OCI-LY7 (cell line): ENCODE results near the gene HES4. TPM values are rescaled to one million over a fixed set of nuclear protein-coding genes. Genes with fewer than 3 reads are reported as not detected.

Experiments used
- BruUV-seq: library from RNA; stranded (reverse); fragments of 400-500 nt; replicated peaks from 2 replicates; lab custom pipeline; 2021; lab: Mats Ljungman, UMichigan
- CTCF ChIA-PET: fragments of 300-600 bp; sonication (Branson Sonifier 250); formaldehyde crosslinking; loops from one replicate; lab custom pipeline; 2022; ENCODE audit warnings: antibody characterized with exemption; ENCODE audit not compliant: unreplicated experiment; lab: Charles Lee
- POLR2A ChIA-PET: fragments of 300-600 bp; sonication (Branson Sonifier 250); formaldehyde crosslinking; loops from one replicate; lab custom pipeline; 2022; ENCODE audit warnings: antibody characterized with exemption; lab: Charles Lee
- DNase-seq: peaks from one replicate; pipeline ENCODE4 v3.0.0-alpha.2; 2015; ENCODE audit warnings: low spot score
- H2AFZ ChIP-seq: fragments of 200-600 bp; sonication (generic), shearing (Covaris generic); 2 replicates; pipeline ENCODE4 v1.6.1; 2014; ENCODE audit warnings: mild to moderate bottlenecking, antibody characterized with exemption, low read length, moderate library complexity
- H3K27ac ChIP-seq: fragments of 200-600 bp; sonication (generic); 2 replicates; pipeline ENCODE4 v1.5.1; 2014; ENCODE audit warnings: mixed run types, low read depth, mild to moderate bottlenecking, moderate library complexity, low read length, inconsistent platforms; ENCODE audit not compliant: poor library complexity, severe bottlenecking
- H3K36me3 ChIP-seq: fragments of 200-600 bp; sonication (generic); 2 replicates; pipeline ENCODE4 v1.6.1; 2014; ENCODE audit warnings: mild to moderate bottlenecking, antibody characterized with exemption, low read length, moderate library complexity, mixed read lengths; ENCODE audit not compliant: insufficient read depth
- H3K4me1 ChIP-seq: fragments of 200-600 bp; sonication (generic); 2 replicates; pipeline ENCODE4 v1.5.1; 2014; ENCODE audit warnings: mild to moderate bottlenecking, low read length; ENCODE audit not compliant: insufficient read depth, poor library complexity, severe bottlenecking
- H3K4me2 ChIP-seq: fragments of 200-600 bp; sonication (generic); 2 replicates; pipeline ENCODE4 v1.6.1; 2014; ENCODE audit warnings: mild to moderate bottlenecking, low read length
- H3K4me3 ChIP-seq: fragments of 200-600 bp; sonication (generic); 2 replicates; pipeline ENCODE4 v1.5.1; 2014; ENCODE audit warnings: mild to moderate bottlenecking, low read depth, low read length; ENCODE audit not compliant: poor library complexity, severe bottlenecking
- H3K79me2 ChIP-seq: fragments of 200-600 bp; sonication (generic); 2 replicates; pipeline ENCODE4 v1.6.1; 2016; ENCODE audit warnings: low read depth, mild to moderate bottlenecking, low read length, moderate library complexity, mixed read lengths; ENCODE audit not compliant: insufficient read depth
- H3K9me2 ChIP-seq: fragments of 200-600 bp; sonication (generic); 2 replicates; pipeline ENCODE4 v1.6.1; 2016; ENCODE audit warnings: mild to moderate bottlenecking, low read length, mixed read lengths; ENCODE audit not compliant: insufficient read depth
- H3K9me3 ChIP-seq: fragments of 200-600 bp; sonication (generic); 2 replicates; pipeline ENCODE4 v1.6.1; 2014; ENCODE audit warnings: mild to moderate bottlenecking, mixed run types, low read length, mixed read lengths
- H4K20me1 ChIP-seq: fragments of 200-600 bp; sonication (generic); 2 replicates; pipeline ENCODE4 v1.6.1; 2014; ENCODE audit warnings: mild to moderate bottlenecking, antibody characterized with exemption, low read length, moderate library complexity, mixed read lengths; ENCODE audit not compliant: insufficient read depth
- CTCF ChIP-seq: fragments of 200-600 bp; sonication (generic); conservative IDR thresholded peaks from 2 replicates; pipeline ENCODE4 v1.5.1; 2014; ENCODE audit warnings: mild to moderate bottlenecking, antibody characterized with exemption, low read length, moderate library complexity, mixed read lengths
- EZH2phosphoT487 ChIP-seq: fragments of 200-600 bp; sonication (generic); IDR thresholded peaks from 2 replicates; pipeline ENCODE4 v1.6.1; 2018; ENCODE audit warnings: low read depth, borderline replicate concordance, mild to moderate bottlenecking, mixed run types, antibody characterized with exemption, low read length, moderate library complexity, mixed read lengths
- intact Hi-C: fragments of 100-400 bp; cut with micrococcal nuclease; formaldehyde crosslinking; loops from one replicate; pipeline ENCODE4 v1.10.0; 2022; ENCODE audit not compliant: unreplicated experiment
- total RNA-seq, 2 experiments: library from RNA; depleted of rRNA in 1 of 2; stranded (reverse); fragments of >200 nt in 1 of 2; shearing (Covaris generic) in 1 of 2; gene quantifications; 2 replicates each; pipeline ENCODE4 v1.2.3, GENCODE V29; 2014 to 2022

HES4 gene
- total RNA-seq, 2 experiments from 2014 or later: not detected

GRCh38 chr1:980602-981395 is 19.1 kb downstream of the HES4 start:
- Histone ChIP-seq H3K36me3 (no peaks in the 10 kb centered on the region), H3K9me3 (no peaks in the 10 kb centered on the region), H3K79me2 (no peaks in the 10 kb centered on the region), H3K4me3 (no peak overlapping the region), H3K9me2 (no peaks in the 10 kb centered on the region), H3K4me2 (no peak overlapping the region), H2AFZ (no peak overlapping the region), H3K4me1 (no peaks in the 10 kb centered on the region), H3K27ac (no peak overlapping the region), H4K20me1 (no peaks in the 10 kb centered on the region)
- POLR2A ChIA-PET: no interaction called here
- CTCF ChIA-PET: no interaction called here
- TF ChIP-seq CTCF (no peak), EZH2phosphoT487 (no peak)
- BruUV-seq: no TSS peak
- no peak for DNase-seq
- intact Hi-C loops: loop anchor here (10.0 kb wide), 1 partner anchor 54 kb away; no protein-coding TSS in a partner anchor

GRCh38 chr1:980137-980571 is 19.7 kb downstream of the HES4 start:
- CTCF ChIA-PET: no interaction called here
- no TSS peak for BruUV-seq
- no peak for TF ChIP-seq EZH2phosphoT487
- POLR2A ChIA-PET: no interaction called here
- intact Hi-C loops: loop anchor here (10.0 kb wide), 1 partner anchor 55 kb away; no protein-coding TSS in a partner anchor
- H3K4me3 ChIP-seq: no peak overlapping the region
- no peaks in the 10 kb centered on the region for H3K9me2 ChIP-seq
- no peaks in the 10 kb centered on the region for H3K4me1 ChIP-seq
- no peaks in the 10 kb centered on the region for H3K9me3 ChIP-seq
- no peak for DNase-seq
- H2AFZ ChIP-seq: no peak overlapping the region
- H3K27ac ChIP-seq: no peak overlapping the region
- H3K79me2 ChIP-seq: no peaks in the 10 kb centered on the region
- no peak overlapping the region for H3K4me2 ChIP-seq
- no peaks in the 10 kb centered on the region for H4K20me1 ChIP-seq
- no peaks in the 10 kb centered on the region for H3K36me3 ChIP-seq

- POLR2A ChIA-PET: no interaction called here
- H3K9me2 ChIP-seq: no peaks in the 10 kb centered on the region
- no peaks in the 10 kb centered on the region for H3K79me2 ChIP-seq
- H3K4me2 ChIP-seq: no peak overlapping the region
- no peaks in the 10 kb centered on the region for H3K36me3 ChIP-seq
- no peaks in the 10 kb centered on the region for H3K4me1 ChIP-seq
- no peak for DNase-seq
- CTCF ChIA-PET: no interaction called here
- no peaks in the 10 kb centered on the region for H3K9me3 ChIP-seq
- BruUV-seq: no TSS peak
- H4K20me1 ChIP-seq: no peaks in the 10 kb centered on the region
- TF ChIP-seq CTCF (no peak), EZH2phosphoT487 (no peak)
- H3K27ac ChIP-seq: no peak overlapping the region
- intact Hi-C loops: loop anchor here (10.0 kb wide), 1 partner anchor 55 kb away; no protein-coding TSS in a partner anchor
- H2AFZ ChIP-seq: no peak overlapping the region
- no peak overlapping the region for H3K4me3 ChIP-seq
Measured at GRCh38 chr1:979744-980072, 20.2 kb downstream of the HES4 start.
